ENCODE data around the gene AQP1.

DNA sequence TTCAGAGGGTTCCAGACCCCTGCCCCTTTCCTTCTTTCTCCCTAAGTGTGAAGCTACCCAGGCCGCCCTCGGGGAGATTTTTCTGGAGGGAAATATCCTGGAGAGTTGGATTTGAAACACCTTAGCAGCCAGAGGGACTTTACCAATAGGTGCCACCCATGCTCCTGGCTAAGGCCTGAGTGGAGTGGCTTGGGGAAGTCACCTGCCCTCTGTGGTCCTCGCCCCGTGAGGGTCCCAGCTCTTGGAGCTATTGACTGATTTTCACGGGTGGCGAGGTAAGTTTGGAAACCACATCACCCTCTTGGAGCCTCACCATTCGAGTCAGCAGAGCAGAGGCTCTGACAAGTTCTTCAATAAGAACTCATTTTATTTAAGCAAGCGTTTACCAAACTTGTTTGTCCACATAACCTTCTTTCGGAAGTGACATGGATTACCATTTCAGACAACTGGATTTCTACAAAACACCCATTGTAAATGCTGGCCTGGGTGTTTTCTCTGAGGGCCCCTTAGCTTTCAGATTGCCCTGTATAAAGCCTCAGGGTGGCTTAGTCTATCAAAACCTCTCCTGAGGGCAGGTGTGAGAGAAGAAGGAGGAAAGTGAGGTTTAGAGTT is 20.4 kb downstream of the AQP1 start:
- TF ChIP-seq, protein P1, sequence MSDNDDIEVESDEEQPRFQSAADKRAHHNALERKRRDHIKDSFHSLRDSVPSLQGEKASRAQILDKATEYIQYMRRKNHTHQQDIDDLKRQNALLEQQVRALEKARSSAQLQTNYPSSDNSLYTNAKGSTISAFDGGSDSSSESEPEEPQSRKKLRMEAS (IDR thresholded peaks at IDR 0.05), result no peak
- TF ChIP-seq RAD21 (conservative IDR thresholded peaks at IDR 0.05 in 1 of 2, IDR thresholded peaks at IDR 0.05 in 1 of 2) (no peak), BHLHE40 (IDR thresholded peaks at IDR 0.05; ENCODE audit: low read depth, low read length) (no peak), ESRRA (IDR thresholded peaks at IDR 0.05; ENCODE audit: borderline replicate concordance, low read length) (no peak), POLR2A (IDR thresholded peaks at IDR 0.05; ENCODE audit: low read length) (no peak), HDAC2 (IDR thresholded peaks at IDR 0.05) (no peak), MAFK (IDR thresholded peaks at IDR 0.05; ENCODE audit: partially characterized antibody) (no peak), PHF8 (IDR thresholded peaks at IDR 0.05; ENCODE audit: borderline replicate concordance, low read depth) (no peak)
- TF ChIP-seq, protein P2, sequence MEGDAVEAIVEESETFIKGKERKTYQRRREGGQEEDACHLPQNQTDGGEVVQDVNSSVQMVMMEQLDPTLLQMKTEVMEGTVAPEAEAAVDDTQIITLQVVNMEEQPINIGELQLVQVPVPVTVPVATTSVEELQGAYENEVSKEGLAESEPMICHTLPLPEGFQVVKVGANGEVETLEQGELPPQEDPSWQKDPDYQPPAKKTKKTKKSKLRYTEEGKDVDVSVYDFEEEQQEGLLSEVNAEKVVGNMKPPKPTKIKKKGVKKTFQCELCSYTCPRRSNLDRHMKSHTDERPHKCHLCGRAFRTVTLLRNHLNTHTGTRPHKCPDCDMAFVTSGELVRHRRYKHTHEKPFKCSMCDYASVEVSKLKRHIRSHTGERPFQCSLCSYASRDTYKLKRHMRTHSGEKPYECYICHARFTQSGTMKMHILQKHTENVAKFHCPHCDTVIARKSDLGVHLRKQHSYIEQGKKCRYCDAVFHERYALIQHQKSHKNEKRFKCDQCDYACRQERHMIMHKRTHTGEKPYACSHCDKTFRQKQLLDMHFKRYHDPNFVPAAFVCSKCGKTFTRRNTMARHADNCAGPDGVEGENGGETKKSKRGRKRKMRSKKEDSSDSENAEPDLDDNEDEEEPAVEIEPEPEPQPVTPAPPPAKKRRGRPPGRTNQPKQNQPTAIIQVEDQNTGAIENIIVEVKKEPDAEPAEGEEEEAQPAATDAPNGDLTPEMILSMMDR (IDR thresholded peaks at IDR 0.05), result no peak
- TF ChIP-seq, protein P3, sequence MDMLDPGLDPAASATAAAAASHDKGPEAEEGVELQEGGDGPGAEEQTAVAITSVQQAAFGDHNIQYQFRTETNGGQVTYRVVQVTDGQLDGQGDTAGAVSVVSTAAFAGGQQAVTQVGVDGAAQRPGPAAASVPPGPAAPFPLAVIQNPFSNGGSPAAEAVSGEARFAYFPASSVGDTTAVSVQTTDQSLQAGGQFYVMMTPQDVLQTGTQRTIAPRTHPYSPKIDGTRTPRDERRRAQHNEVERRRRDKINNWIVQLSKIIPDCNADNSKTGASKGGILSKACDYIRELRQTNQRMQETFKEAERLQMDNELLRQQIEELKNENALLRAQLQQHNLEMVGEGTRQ (IDR thresholded peaks at IDR 0.05), result no peak
- TF ChIP-seq, protein P4, sequence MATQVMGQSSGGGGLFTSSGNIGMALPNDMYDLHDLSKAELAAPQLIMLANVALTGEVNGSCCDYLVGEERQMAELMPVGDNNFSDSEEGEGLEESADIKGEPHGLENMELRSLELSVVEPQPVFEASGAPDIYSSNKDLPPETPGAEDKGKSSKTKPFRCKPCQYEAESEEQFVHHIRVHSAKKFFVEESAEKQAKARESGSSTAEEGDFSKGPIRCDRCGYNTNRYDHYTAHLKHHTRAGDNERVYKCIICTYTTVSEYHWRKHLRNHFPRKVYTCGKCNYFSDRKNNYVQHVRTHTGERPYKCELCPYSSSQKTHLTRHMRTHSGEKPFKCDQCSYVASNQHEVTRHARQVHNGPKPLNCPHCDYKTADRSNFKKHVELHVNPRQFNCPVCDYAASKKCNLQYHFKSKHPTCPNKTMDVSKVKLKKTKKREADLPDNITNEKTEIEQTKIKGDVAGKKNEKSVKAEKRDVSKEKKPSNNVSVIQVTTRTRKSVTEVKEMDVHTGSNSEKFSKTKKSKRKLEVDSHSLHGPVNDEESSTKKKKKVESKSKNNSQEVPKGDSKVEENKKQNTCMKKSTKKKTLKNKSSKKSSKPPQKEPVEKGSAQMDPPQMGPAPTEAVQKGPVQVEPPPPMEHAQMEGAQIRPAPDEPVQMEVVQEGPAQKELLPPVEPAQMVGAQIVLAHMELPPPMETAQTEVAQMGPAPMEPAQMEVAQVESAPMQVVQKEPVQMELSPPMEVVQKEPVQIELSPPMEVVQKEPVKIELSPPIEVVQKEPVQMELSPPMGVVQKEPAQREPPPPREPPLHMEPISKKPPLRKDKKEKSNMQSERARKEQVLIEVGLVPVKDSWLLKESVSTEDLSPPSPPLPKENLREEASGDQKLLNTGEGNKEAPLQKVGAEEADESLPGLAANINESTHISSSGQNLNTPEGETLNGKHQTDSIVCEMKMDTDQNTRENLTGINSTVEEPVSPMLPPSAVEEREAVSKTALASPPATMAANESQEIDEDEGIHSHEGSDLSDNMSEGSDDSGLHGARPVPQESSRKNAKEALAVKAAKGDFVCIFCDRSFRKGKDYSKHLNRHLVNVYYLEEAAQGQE (IDR thresholded peaks at IDR 0.05), result no peak

Measured in A549 (cell line).